ENCODE measurements around the gene DCAF16.
A peak's percentile ranks its signal among the peaks of the same experiment; 100 is the strongest.
"Not testable (repeated sequence)": the region's sequence is repeated elsewhere in the genome, so short reads cannot be mapped to it uniquely, and the experiment has no call there.

Gene DCAF16

GRCh38 chr4:17810260-17811077 lies at the start of gene DCAF16, which contains the start of gene NCAPG:
Gene DCAF16, minus strand, starts transcription at chr4:17810757. Its CDS starts 6,616 bp downstream, at chr4:17804141.
Gene NCAPG, plus strand, starts transcription at chr4:17810979. Its CDS starts 99 bp downstream, at chr4:17811078.
- TF ChIP-seq JUND (IDR thresholded peaks at IDR 0.05; ENCODE audit: low read depth), result no peak
- in situ Hi-C loops (cut with HindIII; ENCODE audit: low pct_unique_long_range_greater_than_20kb, low sequenced_read_pairs), result no loop called here
- DNase-seq (ENCODE audit: low read depth in 1 of 2, low spot score in 1 of 2), result peak; percentile 76 to 99

GRCh38 chr4:17859793-17860406 lies 49.3 kb upstream of the DCAF16 start:
- TF ChIP-seq JUND (IDR thresholded peaks at IDR 0.05; ENCODE audit: low read depth), result no peak
- in situ Hi-C loops (cut with HindIII; ENCODE audit: low pct_unique_long_range_greater_than_20kb, low sequenced_read_pairs), result no loop called here
- no peak for DNase-seq (ENCODE audit: low read depth in 1 of 2, low spot score in 1 of 2)

DNA sequence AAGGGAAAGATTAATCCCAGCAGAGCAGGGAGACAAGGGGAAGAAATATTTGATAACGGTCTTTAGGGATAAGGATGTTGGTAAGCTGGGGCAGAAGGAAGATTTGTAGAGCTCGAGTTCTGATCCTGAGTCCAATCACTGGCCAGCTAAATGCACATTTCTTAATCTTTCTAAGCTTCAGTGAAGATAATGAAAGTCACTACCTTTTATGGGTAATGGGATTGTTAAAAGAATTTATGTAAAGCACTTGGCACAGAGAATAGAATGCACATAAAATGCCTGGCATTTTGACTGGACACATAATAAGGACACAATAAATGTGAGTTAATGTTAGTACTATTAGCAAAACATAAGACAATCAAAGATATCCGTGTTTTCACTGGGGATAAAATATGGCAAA lies 43.5 kb upstream of the DCAF16 start:
- no peak for TF ChIP-seq JUND (IDR thresholded peaks at IDR 0.05; ENCODE audit: low read depth)
- DNase-seq (ENCODE audit: low read depth in 1 of 2, low spot score in 1 of 2), result no peak
- in situ Hi-C loops (cut with HindIII; ENCODE audit: low pct_unique_long_range_greater_than_20kb, low sequenced_read_pairs), result no loop called here

GRCh38 chr4:17851959-17852358 lies 41.4 kb upstream of the DCAF16 start:
- no peak for TF ChIP-seq JUND (IDR thresholded peaks at IDR 0.05; ENCODE audit: low read depth)
- in situ Hi-C loops (cut with HindIII; ENCODE audit: low pct_unique_long_range_greater_than_20kb, low sequenced_read_pairs), result no loop called here
- DNase-seq (ENCODE audit: low read depth in 1 of 2, low spot score in 1 of 2), result no peak

DNA sequence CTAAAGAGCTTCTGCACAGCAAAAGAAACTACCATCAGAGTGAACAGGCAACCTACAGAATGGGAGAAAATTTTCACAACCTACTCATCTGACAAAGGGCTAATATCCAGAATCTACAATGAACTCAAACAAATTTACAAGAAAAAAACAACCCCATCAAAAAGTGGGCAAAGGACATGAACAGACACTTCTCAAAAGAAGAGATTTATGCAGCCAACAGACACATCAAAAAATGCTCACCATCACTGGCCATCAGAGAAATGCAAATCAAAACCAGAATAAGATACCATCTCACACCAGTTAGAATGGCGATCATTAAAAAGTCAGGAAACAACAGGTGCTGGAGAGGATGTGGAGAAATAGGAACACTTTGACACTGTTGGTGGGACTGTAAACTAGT lies 39.7 kb upstream of the DCAF16 start:
- DNase-seq (ENCODE audit: low read depth in 1 of 2, low spot score in 1 of 2); in situ Hi-C loops (cut with HindIII; ENCODE audit: low pct_unique_long_range_greater_than_20kb, low sequenced_read_pairs): not testable (repeated sequence)

DNA sequence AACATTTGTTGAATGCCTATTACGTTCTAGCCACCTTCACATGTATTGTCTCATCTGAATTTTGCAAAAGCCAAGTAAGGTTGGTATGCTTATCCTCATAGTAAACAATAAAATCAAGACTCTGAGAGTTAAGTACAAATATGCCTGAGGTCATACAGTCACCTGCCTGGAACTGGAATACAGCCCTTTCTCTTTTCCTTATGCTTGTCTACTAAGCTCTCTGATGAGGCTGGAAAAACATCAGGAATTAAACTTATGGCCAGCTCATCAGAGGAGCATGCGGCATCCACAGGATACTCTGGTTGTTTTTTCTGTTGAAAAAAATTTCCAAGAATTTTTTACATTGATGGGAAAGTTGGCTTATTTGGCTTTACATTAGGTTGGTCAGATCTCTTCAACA lies 35.7 kb upstream of the DCAF16 start:
- in situ Hi-C loops (cut with HindIII; ENCODE audit: low pct_unique_long_range_greater_than_20kb, low sequenced_read_pairs), result no loop called here
- DNase-seq (ENCODE audit: low read depth in 1 of 2, low spot score in 1 of 2), result peak in 1 of 2 experiments; percentile 19
- no peak for TF ChIP-seq JUND (IDR thresholded peaks at IDR 0.05; ENCODE audit: low read depth)

DNA sequence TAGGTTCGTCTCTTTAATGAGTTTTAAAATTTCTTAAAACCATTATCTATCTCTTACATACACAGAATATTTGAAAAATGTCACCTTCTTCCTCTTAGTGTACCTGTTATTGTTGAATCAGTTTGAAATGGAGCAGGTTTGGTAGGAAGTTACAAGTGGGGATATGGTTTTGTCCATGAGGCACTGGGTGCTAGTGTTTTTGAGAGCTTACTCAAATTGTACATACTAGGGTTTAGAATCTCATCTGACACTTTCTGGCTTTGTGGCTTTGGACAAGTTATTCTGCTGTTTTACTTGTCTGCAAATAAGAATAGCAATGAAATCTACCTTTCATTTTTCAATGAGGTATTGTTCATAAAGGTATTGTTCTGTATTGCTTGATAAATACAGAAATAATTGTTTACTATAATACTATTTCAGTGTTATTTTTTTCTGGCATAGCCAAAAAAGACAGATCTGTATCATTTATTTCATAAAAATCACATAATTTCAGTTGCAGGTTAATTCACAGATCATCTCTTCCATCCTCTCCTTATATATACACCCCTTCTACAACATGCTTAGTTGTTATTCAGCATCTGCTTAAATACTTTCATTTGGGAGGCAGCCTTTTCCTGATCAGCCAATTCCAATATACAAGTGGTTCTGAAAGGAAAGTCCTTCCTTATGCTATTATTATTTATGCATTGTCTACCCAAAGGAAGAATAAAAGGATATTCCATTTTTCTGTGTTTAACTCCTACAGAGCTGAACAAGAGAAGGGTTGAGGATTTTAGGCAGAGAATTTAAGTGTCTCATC lies 13.5 kb upstream of the DCAF16 start:
- no peak for TF ChIP-seq JUND (IDR thresholded peaks at IDR 0.05; ENCODE audit: low read depth)
- in situ Hi-C loops (cut with HindIII; ENCODE audit: low pct_unique_long_range_greater_than_20kb, low sequenced_read_pairs), result no loop called here
- no peak for DNase-seq (ENCODE audit: low read depth in 1 of 2, low spot score in 1 of 2)

DNA sequence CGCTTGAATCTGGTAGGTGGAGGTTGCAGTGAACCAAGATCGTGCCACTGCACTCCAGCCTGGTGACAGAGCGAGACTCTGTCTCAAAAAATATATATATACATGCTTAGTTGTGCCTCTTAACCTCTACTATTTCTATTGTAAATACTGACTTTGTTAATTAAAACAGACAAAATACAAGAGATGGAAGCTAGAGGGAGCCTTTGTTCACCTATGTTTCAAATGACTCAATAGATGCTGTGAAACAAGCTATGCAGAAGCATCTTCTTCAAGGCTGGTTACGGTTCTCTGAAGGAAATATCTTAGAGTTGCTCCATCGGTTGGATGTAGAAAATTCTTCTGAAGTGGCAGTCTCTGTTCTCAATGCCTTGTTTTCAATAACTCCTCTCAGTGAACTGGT lies 6.5 kb upstream of the DCAF16 start:
- TF ChIP-seq JUND (IDR thresholded peaks at IDR 0.05; ENCODE audit: low read depth), result no peak
- peak in 1 of 2 experiments; percentile 60 for DNase-seq (ENCODE audit: low read depth in 1 of 2, low spot score in 1 of 2)
- in situ Hi-C loops (cut with HindIII; ENCODE audit: low pct_unique_long_range_greater_than_20kb, low sequenced_read_pairs), result no loop called here

- DNase-seq (ENCODE audit: low read depth in 1 of 2, low spot score in 1 of 2), result no peak
- TF ChIP-seq JUND (IDR thresholded peaks at IDR 0.05; ENCODE audit: low read depth), result no peak
- in situ Hi-C loops (cut with HindIII; ENCODE audit: low pct_unique_long_range_greater_than_20kb, low sequenced_read_pairs), result no loop called here
These were observed 5.6 kb upstream of the DCAF16 start for GRCh38 chr4:17816142-17816541.

- no peak for TF ChIP-seq JUND (IDR thresholded peaks at IDR 0.05; ENCODE audit: low read depth)
- no peak for DNase-seq (ENCODE audit: low read depth in 1 of 2, low spot score in 1 of 2)
- in situ Hi-C loops (cut with HindIII; ENCODE audit: low pct_unique_long_range_greater_than_20kb, low sequenced_read_pairs), result no loop called here
These were observed 3.6 kb upstream of the DCAF16 start for GRCh38 chr4:17814140-17814539.

DNA sequence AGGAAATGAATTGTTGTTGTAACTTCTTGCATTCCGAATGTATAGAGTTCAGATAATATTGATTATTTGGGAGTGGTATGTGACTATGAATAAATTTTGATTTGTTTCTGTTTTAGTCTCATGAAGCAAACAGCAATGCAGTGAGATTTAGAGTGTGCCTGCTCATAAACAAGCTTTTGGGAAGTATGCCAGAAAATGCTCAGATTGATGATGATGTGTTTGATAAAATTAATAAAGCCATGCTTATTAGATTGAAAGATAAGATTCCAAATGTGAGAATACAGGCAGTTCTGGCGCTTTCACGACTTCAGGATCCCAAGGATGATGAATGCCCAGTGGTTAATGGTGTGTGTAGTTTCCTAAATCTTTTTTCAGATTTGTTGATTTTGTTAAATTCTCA lies 2.2 kb upstream of the DCAF16 start:
- in situ Hi-C loops (cut with HindIII; ENCODE audit: low pct_unique_long_range_greater_than_20kb, low sequenced_read_pairs), result no loop called here

GRCh38 chr4:17812125-17812524 lies 1.6 kb upstream of the DCAF16 start:
- TF ChIP-seq JUND (IDR thresholded peaks at IDR 0.05; ENCODE audit: low read depth), result no peak
- in situ Hi-C loops (cut with HindIII; ENCODE audit: low pct_unique_long_range_greater_than_20kb, low sequenced_read_pairs), result no loop called here
- no peak for DNase-seq (ENCODE audit: low read depth in 1 of 2, low spot score in 1 of 2)

More for the DNA sequence above, 2.2 kb upstream of the DCAF16 start:
- no peak for DNase-seq (ENCODE audit: low read depth in 1 of 2, low spot score in 1 of 2)
- no peak for TF ChIP-seq JUND (IDR thresholded peaks at IDR 0.05; ENCODE audit: low read depth)

All from T47D (cell line).